ENCODE measurements around the gene SERINC2. TPM values are rescaled to one million over a fixed set of nuclear protein-coding genes. Genes with fewer than 3 reads are reported as not detected.

SERINC2 gene
- total and polyA plus RNA-seq, 9 of the 15 experiments (the other 6 are each of a cell fraction or from before 2014, with no cell fraction given), result 0.07 to 1.2 (median 0.70) TPM; not detected in 2

DNA sequence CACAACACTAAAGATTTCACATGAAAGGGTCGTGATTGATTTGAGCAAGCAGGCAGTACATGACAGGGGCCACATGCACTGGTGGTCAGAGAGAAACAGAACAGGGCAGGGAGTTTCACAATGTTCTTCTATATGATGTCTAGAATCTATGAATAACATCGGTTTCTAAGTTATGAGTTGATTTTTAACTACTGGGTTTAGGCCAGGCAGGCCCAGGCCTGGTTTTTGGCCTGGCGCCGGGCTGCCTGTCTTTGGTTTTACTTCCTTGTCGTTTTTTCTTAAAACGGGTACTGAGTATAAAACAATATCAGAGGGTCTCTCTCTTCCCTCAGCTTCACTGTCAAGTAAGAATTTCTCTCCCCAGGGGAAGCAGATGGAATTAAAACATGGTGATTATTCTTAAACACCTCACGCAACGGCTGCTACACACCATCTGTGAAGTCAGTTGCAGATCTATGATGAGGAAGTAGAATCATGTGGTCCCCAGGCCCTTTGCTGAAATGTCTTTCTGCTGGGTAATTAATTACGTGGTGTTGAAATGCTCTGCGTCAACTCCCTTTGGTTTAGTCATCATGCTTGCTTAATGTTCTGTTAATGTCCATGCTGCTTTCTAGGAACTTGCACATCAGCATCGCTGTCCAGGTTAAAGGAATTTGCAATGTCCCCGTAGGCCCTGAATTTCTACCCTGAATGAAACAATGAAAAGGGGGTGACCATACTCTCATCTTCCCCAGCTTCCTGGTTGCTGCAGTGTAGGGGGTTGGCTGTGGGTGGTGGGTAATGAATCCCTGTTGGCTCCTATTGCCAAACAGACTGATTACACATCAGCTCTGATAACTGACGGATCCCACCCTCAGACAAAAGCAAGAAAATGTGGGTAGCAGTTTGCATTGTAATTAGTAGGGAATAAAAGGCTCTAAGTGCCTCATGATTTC, 70.3 kb downstream of the SERINC2 start (continued):
- TF ChIP-seq, protein P1, sequence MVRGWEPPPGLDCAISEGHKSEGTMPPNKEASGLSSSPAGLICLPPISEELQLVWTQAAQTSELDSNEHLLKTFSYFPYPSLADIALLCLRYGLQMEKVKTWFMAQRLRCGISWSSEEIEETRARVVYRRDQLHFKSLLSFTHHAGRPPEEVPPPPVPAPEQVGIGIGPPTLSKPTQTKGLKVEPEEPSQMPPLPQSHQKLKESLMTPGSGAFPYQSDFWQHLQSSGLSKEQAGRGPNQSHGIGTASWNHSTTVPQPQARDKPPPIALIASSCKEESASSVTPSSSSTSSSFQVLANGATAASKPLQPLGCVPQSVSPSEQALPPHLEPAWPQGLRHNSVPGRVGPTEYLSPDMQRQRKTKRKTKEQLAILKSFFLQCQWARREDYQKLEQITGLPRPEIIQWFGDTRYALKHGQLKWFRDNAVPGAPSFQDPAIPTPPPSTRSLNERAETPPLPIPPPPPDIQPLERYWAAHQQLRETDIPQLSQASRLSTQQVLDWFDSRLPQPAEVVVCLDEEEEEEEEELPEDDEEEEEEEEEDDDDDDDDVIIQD (CRISPR knock-in tag; IDR thresholded peaks at IDR 0.05), result no peak
- TF ChIP-seq MECOM (CRISPR knock-in tag; IDR thresholded peaks at IDR 0.05) (no peak), ZNF408 (CRISPR knock-in tag; IDR thresholded peaks at IDR 0.05; ENCODE audit: low read depth) (no peak), RB1 (IDR thresholded peaks at IDR 0.05; ENCODE audit: low read depth) (no peak), ZNF253 (CRISPR knock-in tag; conservative IDR thresholded peaks at IDR 0.05) (no peak), PRMT5 (CRISPR knock-in tag; IDR thresholded peaks at IDR 0.05) (no peak), ZNF79 (CRISPR knock-in tag; IDR thresholded peaks at IDR 0.05; ENCODE audit: low read depth) (no peak), MTA3 (IDR thresholded peaks at IDR 0.05; ENCODE audit: borderline replicate concordance) (0 out of 2 replicates have a peak, but pooled peaks have one; percentile 20), KAT2B (IDR thresholded peaks at IDR 0.05; ENCODE audit: low read depth, low read length) (no peak), ELF1 (tag; IDR thresholded peaks at IDR 0.05) (peak; percentile 85), SP2 (IDR thresholded peaks at IDR 0.05; ENCODE audit: extremely low read depth, low read depth, low read length, poor library complexity, severe bottlenecking) (no peak), ZFP36 (IDR thresholded peaks at IDR 0.05; ENCODE audit: low read depth, low read length, partially characterized antibody) (peak; percentile 18)
- TF ChIP-seq, protein P2, sequence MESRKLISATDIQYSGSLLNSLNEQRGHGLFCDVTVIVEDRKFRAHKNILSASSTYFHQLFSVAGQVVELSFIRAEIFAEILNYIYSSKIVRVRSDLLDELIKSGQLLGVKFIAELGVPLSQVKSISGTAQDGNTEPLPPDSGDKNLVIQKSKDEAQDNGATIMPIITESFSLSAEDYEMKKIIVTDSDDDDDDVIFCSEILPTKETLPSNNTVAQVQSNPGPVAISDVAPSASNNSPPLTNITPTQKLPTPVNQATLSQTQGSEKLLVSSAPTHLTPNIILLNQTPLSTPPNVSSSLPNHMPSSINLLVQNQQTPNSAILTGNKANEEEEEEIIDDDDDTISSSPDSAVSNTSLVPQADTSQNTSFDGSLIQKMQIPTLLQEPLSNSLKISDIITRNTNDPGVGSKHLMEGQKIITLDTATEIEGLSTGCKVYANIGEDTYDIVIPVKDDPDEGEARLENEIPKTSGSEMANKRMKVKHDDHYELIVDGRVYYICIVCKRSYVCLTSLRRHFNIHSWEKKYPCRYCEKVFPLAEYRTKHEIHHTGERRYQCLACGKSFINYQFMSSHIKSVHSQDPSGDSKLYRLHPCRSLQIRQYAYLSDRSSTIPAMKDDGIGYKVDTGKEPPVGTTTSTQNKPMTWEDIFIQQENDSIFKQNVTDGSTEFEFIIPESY (CRISPR knock-in tag; IDR thresholded peaks at IDR 0.05), result no peak
- TF ChIP-seq, protein P3, sequence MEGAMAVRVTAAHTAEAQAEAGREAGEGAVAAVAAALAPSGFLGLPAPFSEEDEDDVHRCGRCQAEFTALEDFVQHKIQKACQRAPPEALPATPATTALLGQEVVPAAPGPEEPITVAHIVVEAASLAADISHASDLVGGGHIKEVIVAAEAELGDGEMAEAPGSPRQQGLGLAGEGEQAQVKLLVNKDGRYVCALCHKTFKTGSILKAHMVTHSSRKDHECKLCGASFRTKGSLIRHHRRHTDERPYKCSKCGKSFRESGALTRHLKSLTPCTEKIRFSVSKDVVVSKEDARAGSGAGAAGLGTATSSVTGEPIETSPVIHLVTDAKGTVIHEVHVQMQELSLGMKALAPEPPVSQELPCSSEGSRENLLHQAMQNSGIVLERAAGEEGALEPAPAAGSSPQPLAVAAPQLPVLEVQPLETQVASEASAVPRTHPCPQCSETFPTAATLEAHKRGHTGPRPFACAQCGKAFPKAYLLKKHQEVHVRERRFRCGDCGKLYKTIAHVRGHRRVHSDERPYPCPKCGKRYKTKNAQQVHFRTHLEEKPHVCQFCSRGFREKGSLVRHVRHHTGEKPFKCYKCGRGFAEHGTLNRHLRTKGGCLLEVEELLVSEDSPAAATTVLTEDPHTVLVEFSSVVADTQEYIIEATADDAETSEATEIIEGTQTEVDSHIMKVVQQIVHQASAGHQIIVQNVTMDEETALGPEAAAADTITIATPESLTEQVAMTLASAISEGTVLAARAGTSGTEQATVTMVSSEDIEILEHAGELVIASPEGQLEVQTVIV (CRISPR knock-in tag; IDR thresholded peaks at IDR 0.05; ENCODE audit: borderline replicate concordance), result peak; percentile 62; the same call in 1 of the 2 replicates
- TF ChIP-seq, protein P4, sequence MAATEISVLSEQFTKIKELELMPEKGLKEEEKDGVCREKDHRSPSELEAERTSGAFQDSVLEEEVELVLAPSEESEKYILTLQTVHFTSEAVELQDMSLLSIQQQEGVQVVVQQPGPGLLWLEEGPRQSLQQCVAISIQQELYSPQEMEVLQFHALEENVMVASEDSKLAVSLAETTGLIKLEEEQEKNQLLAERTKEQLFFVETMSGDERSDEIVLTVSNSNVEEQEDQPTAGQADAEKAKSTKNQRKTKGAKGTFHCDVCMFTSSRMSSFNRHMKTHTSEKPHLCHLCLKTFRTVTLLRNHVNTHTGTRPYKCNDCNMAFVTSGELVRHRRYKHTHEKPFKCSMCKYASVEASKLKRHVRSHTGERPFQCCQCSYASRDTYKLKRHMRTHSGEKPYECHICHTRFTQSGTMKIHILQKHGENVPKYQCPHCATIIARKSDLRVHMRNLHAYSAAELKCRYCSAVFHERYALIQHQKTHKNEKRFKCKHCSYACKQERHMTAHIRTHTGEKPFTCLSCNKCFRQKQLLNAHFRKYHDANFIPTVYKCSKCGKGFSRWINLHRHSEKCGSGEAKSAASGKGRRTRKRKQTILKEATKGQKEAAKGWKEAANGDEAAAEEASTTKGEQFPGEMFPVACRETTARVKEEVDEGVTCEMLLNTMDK (IDR thresholded peaks at IDR 0.05; ENCODE audit: borderline replicate concordance, insufficient read depth, low read depth, low read length, poor library complexity, severe bottlenecking), result no peak
- TF ChIP-seq, protein P5, sequence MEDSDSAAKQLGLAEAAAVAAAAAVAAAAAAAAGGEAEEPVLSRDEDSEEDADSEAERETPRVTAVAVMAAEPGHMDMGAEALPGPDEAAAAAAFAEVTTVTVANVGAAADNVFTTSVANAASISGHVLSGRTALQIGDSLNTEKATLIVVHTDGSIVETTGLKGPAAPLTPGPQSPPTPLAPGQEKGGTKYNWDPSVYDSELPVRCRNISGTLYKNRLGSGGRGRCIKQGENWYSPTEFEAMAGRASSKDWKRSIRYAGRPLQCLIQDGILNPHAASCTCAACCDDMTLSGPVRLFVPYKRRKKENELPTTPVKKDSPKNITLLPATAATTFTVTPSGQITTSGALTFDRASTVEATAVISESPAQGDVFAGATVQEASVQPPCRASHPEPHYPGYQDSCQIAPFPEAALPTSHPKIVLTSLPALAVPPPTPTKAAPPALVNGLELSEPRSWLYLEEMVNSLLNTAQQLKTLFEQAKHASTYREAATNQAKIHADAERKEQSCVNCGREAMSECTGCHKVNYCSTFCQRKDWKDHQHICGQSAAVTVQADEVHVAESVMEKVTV (CRISPR knock-in tag; IDR thresholded peaks at IDR 0.05), result no peak

Measured in K562 (cell line).